Measurements from ENCODE around the gene FBXO45.

- peak; percentile 40 to 71 (median 55) for TF ChIP-seq CTCF (IDR thresholded peaks at IDR 0.05)
- TF ChIP-seq POLR2AphosphoS5 (IDR thresholded peaks at IDR 0.05; ENCODE audit: insufficient read depth in 1 of 2, low read depth in 1 of 2), result no peak
These were observed 39.7 kb upstream of the FBXO45 start for GRCh38 chr3:196528639-196529233.
